GM12865 (cell line): Measurements from ENCODE around the gene PPP2R2C.

Experiments used
- DNase-seq: peaks from one replicate; pipeline ENCODE4 v3.0.0; 2010; ENCODE audit warnings: low read depth
- H3K4me3 ChIP-seq: 2 replicates; pipeline ENCODE4 v1.5.1; 2011; ENCODE audit warnings: mild to moderate bottlenecking, low read depth, low read length, control low read depth
- CTCF ChIP-seq: IDR thresholded peaks from 2 replicates; pipeline ENCODE4 v1.5.1; 2011; ENCODE audit warnings: low read length, control low read depth, low read depth, inconsistent platforms; ENCODE audit not compliant: insufficient read depth; ENCODE audit errors: missing control alignments

Gene PPP2R2C

GRCh38 chr4:6342530-6343293, 129.7 kb downstream of the PPP2R2C start:
- DNase-seq: no peak
- no peak overlapping the region for H3K4me3 ChIP-seq
- TF ChIP-seq CTCF: no peak

GRCh38 chr4:6341696-6342095, 130.7 kb downstream of the PPP2R2C start:
- no peak for DNase-seq
- TF ChIP-seq CTCF: no peak
- H3K4me3 ChIP-seq: no peak overlapping the region

GRCh38 chr4:6340446-6341015, 131.9 kb downstream of the PPP2R2C start:
- no peak overlapping the region for H3K4me3 ChIP-seq
- DNase-seq: no peak
- no peak for TF ChIP-seq CTCF

- DNase-seq: no peak
- TF ChIP-seq CTCF: no peak
- no peak overlapping the region for H3K4me3 ChIP-seq
Measured at GRCh38 chr4:6339818-6340445, 132.5 kb downstream of the PPP2R2C start.

GRCh38 chr4:6338951-6339817, 133.2 kb downstream of the PPP2R2C start:
- no peak for TF ChIP-seq CTCF
- H3K4me3 ChIP-seq: no peak overlapping the region
- no peak for DNase-seq

GRCh38 chr4:6338175-6338950, 134.1 kb downstream of the PPP2R2C start:
- no peak overlapping the region for H3K4me3 ChIP-seq
- DNase-seq: peak; percentile 41
- no peak for TF ChIP-seq CTCF
